NCI-H1417 (cell line): ENCODE data around the gene FBRS.

ENCODE experiments used
- DNase-seq, 3 experiments: peaks; one replicate each; lab custom pipeline; 2025; lab: John Stamatoyannopoulos, UW

FBRS gene

GRCh38 chr16:30644334-30644830 is 13.8 kb upstream of the FBRS start:
- DNase-seq: no peak

- no peak for DNase-seq
Observed at GRCh38 chr16:30645727-30646126, 12.5 kb upstream of the FBRS start.

GRCh38 chr16:30647274-30647571 is 11.0 kb upstream of the FBRS start:
- DNase-seq: no peak

- DNase-seq: no peak
Observed at GRCh38 chr16:30649725-30650368, 8.4 kb upstream of the FBRS start.

GRCh38 chr16:30650369-30651123 is 7.7 kb upstream of the FBRS start, which contains the start of gene PRR14:
Gene PRR14 (plus strand): TSS chr16:30650960. CDS start chr16:30651646, 686 bp downstream.
- peak; percentile 96 to 99 (median 98) for DNase-seq

- DNase-seq: peak; percentile 23 to 78 (median 73)
Observed at GRCh38 chr16:30651124-30652004, 6.9 kb upstream of the FBRS start.

- no peak for DNase-seq
Observed at GRCh38 chr16:30652005-30652296, 6.3 kb upstream of the FBRS start.

GRCh38 chr16:30652718-30653117 is 5.5 kb upstream of the FBRS start:
- DNase-seq: no peak

GRCh38 chr16:30654856-30655255 is 3.4 kb upstream of the FBRS start:
- no peak for DNase-seq

- no peak for DNase-seq
Observed at GRCh38 chr16:30655815-30656347, 2.4 kb upstream of the FBRS start.

GRCh38 chr16:30656388-30656787 is 1.8 kb upstream of the FBRS start:
- no peak for DNase-seq

- DNase-seq: peak in 1 of 3 experiments; percentile 88
Observed at GRCh38 chr16:30656974-30657865, 1.0 kb upstream of the FBRS start.

- DNase-seq: peak; percentile 86 to 99 (median 96)
Observed at GRCh38 chr16:30658731-30659506, 688 bp downstream of the FBRS start.

GRCh38 chr16:30659507-30660423 is 1.5 kb downstream of the FBRS start:
- peak in 1 of 3 experiments; percentile 38 for DNase-seq

- DNase-seq: no peak
Observed at GRCh38 chr16:30660424-30661261, 2.4 kb downstream of the FBRS start.

- DNase-seq: no peak
Observed at GRCh38 chr16:30662449-30662848, 4.2 kb downstream of the FBRS start.

- DNase-seq: no peak
Observed at GRCh38 chr16:30663038-30663437, 4.8 kb downstream of the FBRS start.

- DNase-seq: no peak
Observed at GRCh38 chr16:30663820-30664219, 5.6 kb downstream of the FBRS start.
